Panc1 (cell line): ENCODE results near the gene GJA3.

ENCODE experiments used
- CTCF ChIP-seq: fragments of 450-650 bp; IDR thresholded peaks from 2 replicates; pipeline ENCODE4 v1.5.1; 2017; ENCODE audit warnings: mild to moderate bottlenecking
- TCF7L2 ChIP-seq: IDR thresholded peaks from 2 replicates; pipeline ENCODE4 v1.6.1; 2011; ENCODE audit warnings: mild to moderate bottlenecking, low read depth, low read length, inconsistent platforms

GRCh38 chr13:20119960-20120359, 40.9 kb downstream of the GJA3 start:
- TF ChIP-seq TCF7L2 (no peak), CTCF (no peak)
